GM12878 (cell line): Measurements from ENCODE around the gene TTLL13. TPM values are rescaled to one million over a fixed set of nuclear protein-coding genes. Genes with fewer than 3 reads are reported as not detected.
A peak's percentile ranks its signal among the peaks of the same experiment; 100 is the strongest.
"Not testable (repeated sequence)": the region's sequence is repeated elsewhere in the genome, so short reads cannot be mapped to it uniquely, and the experiment has no call there.

Experiments used
- ATAC-seq: fragments of 200-7000 bp; cut with Tn5 transposase; 3 replicates; pipeline ENCODE4 v1.9.1; 2020; ENCODE audit warnings: mild to moderate bottlenecking, moderate library complexity
- BruUV-seq: library from RNA; stranded (reverse); fragments of 400-500 nt; replicated peaks from 2 replicates; lab custom pipeline; 2021; lab: Mats Ljungman, UMichigan
- CTCF ChIA-PET: fragments of 300-600 bp; sonication (Branson Sonifier 250); formaldehyde crosslinking; extraction: SDS; loops from one replicate; lab custom pipeline; 2021; ENCODE audit warnings: inconsistent platforms; lab: Yijun Ruan, JAX
- POLR2A ChIA-PET: fragments of 350-600 bp; formaldehyde crosslinking; extraction: SDS; loops from one replicate; lab custom pipeline; 2021; ENCODE audit warnings: inconsistent platforms; lab: Charles Lee
- RAD21 ChIA-PET: fragments of 300-600 bp; sonication (Branson Sonifier 250); formaldehyde crosslinking; loops from one replicate; lab custom pipeline; 2023; ENCODE audit warnings: antibody characterized with exemption; ENCODE audit not compliant: unreplicated experiment; lab: Charles Lee
- SMC1A ChIA-PET: fragments of 300-600 bp; sonication (Branson Sonifier 250); formaldehyde crosslinking; loops from one replicate; lab custom pipeline; 2023; ENCODE audit not compliant: unreplicated experiment, uncharacterized antibody; lab: Charles Lee
- DNase-seq: peaks from one replicate; pipeline ENCODE4 v3.0.0-alpha.2; 2011; ENCODE audit warnings: low read depth, low spot score
- FAIRE-seq: peaks from 3 replicates; lab custom pipeline; 2011; peaks lifted over from hg19 to GRCh38; lab: Jason Lieb, UNC
- H2AFZ ChIP-seq: 2 replicates; pipeline ENCODE4 v1.6.0; 2011; ENCODE audit warnings: low read depth, low read length, control low read depth; ENCODE audit not compliant: control insufficient read depth
- H3K27ac ChIP-seq: 2 replicates; pipeline ENCODE4 v1.5.1; 2011; ENCODE audit warnings: control low read depth; ENCODE audit not compliant: control insufficient read depth, insufficient read depth
- H3K27me3 ChIP-seq, 2 experiments: replicated peaks in 1 of 2; 2 replicates each; pipeline versions ENCODE4 v1.6.0 to v1.6.1; 2011; ENCODE audit warnings: low read length in 1 of 2; ENCODE audit not compliant: control insufficient read depth in 2 of 2, insufficient read depth in 2 of 2
- H3K36me3 ChIP-seq, 2 experiments: 2 replicates each; pipeline ENCODE4 v1.5.1; 2011; ENCODE audit warnings: low read length in 1 of 2; ENCODE audit not compliant: control insufficient read depth in 2 of 2, insufficient read depth in 2 of 2
- H3K4me1 ChIP-seq: 2 replicates; pipeline ENCODE4 v1.6.1; 2011; ENCODE audit warnings: mild to moderate bottlenecking, low read length, moderate library complexity, mixed read lengths; ENCODE audit not compliant: control insufficient read depth, insufficient read depth
- H3K4me2 ChIP-seq: 2 replicates; pipeline ENCODE4 v1.6.0; 2011; ENCODE audit warnings: control low read depth; ENCODE audit not compliant: control insufficient read depth, insufficient read depth
- H3K4me3 ChIP-seq: fragments of 200-600 bp; sonication (generic); 2 replicates; pipeline ENCODE4 v1.5.1; 2016
- H3K79me2 ChIP-seq: 2 replicates; pipeline ENCODE4 v1.6.0; 2011; ENCODE audit warnings: low read length; ENCODE audit not compliant: control insufficient read depth, insufficient read depth
- H3K9ac ChIP-seq: 2 replicates; pipeline ENCODE4 v1.8.0; 2011; ENCODE audit warnings: low read length, control low read depth, mixed read lengths; ENCODE audit not compliant: control insufficient read depth, insufficient read depth
- H3K9me3 ChIP-seq: replicated peaks from 3 replicates; pipeline ENCODE4 v1.5.1; 2011; ENCODE audit warnings: mild to moderate bottlenecking, low read length; ENCODE audit not compliant: control insufficient read depth, insufficient read depth
- H4K20me1 ChIP-seq: 2 replicates; pipeline ENCODE4 v1.6.0; 2011; ENCODE audit not compliant: control insufficient read depth, insufficient read depth
- CHD4 ChIP-seq: fragments of 200-600 bp; sonication (generic); IDR thresholded peaks from 2 replicates; pipeline ENCODE4 v1.6.1; 2016; ENCODE audit warnings: mild to moderate bottlenecking
- EZH2 ChIP-seq: IDR thresholded peaks from 2 replicates; pipeline ENCODE4 v1.6.1; 2012; ENCODE audit warnings: low read depth, mild to moderate bottlenecking, control low read depth, inconsistent platforms, low read length, borderline replicate concordance; ENCODE audit not compliant: control insufficient read depth
- IRF5 ChIP-seq: fragments of 450-650 bp; IDR thresholded peaks from 2 replicates; pipeline ENCODE4 v1.6.1; 2017; ENCODE audit warnings: borderline replicate concordance
- LARP7 ChIP-seq: fragments of 450-650 bp; IDR thresholded peaks from 2 replicates; pipeline ENCODE4 v1.6.1; 2017; ENCODE audit warnings: mild to moderate bottlenecking
- NFYB ChIP-seq: IDR thresholded peaks from 2 replicates; pipeline ENCODE4 v1.6.1; 2011; ENCODE audit warnings: low read depth, mild to moderate bottlenecking, low read length, improper control_type of control experiment, moderate library complexity; ENCODE audit not compliant: insufficient read depth
- PAX5 ChIP-seq: IDR thresholded peaks from 2 replicates; pipeline ENCODE4 v1.6.1; 2011; ENCODE audit warnings: low read depth, low read length, borderline replicate concordance
- POLR2A ChIP-seq: IDR thresholded peaks from 2 replicates; pipeline ENCODE4 v1.6.1; 2011; ENCODE audit warnings: low read depth, mild to moderate bottlenecking, low read length
- RAD21 ChIP-seq: IDR thresholded peaks from 2 replicates; pipeline ENCODE4 v1.6.1; 2011; ENCODE audit warnings: mild to moderate bottlenecking, low read depth, low read length, moderate library complexity; ENCODE audit not compliant: insufficient read depth
- YY1 ChIP-seq: IDR thresholded peaks from 2 replicates; pipeline ENCODE4 v1.6.1; 2011; ENCODE audit warnings: low read depth, mild to moderate bottlenecking, low read length
- ZBTB4 ChIP-seq: fragments of 450-650 bp; formaldehyde crosslinking; IDR thresholded peaks from 2 replicates; pipeline ENCODE4 v1.4.0; 2022; ENCODE audit warnings: mild to moderate bottlenecking, moderate library complexity
- ZNF274 ChIP-seq: IDR thresholded peaks from one replicate; pipeline ENCODE4 v1.8.0; 2011; ENCODE audit not compliant: insufficient read length, insufficient read depth
- WGBS: methylation state at CpG from one replicate; pipeline ENCODE4 v1.1.6; 2016; ENCODE audit warnings: low lambda C conversion rate; ENCODE audit not compliant: insufficient replicate concordance, insufficient coverage; ENCODE audit errors: missing lambda C conversion rate; 5-methylcytosine and 5-hydroxymethylcytosine counted together
- in situ Hi-C: fragments of 300-500 bp; cut with MboI; formaldehyde crosslinking; loops from 9 replicates; pipeline ENCODE4 v1.14.3; 2018; ENCODE audit warnings: mixed read lengths
- intact Hi-C: fragments of 100-400 bp; cut with micrococcal nuclease; formaldehyde crosslinking; loops from one replicate; pipeline ENCODE4 v1.14.2; 2022; ENCODE audit not compliant: unreplicated experiment
- polyA plus RNA-seq, 11 experiments: library from polyadenylated mRNA; depleted of rRNA in 4 of 11; unstranded in 6 of 11; stranded (reverse) in 5 of 11; fragments of >200 nt; fragmentation: Nextera tagmentation in 4 of 11; fragmentation: Illumina TruSeq in 1 of 11; extraction: Ambion mirVana in 4 of 11; extraction: Trizol in 1 of 11; gene quantifications; 1 replicate in 1 of 11; 2 replicates in 10 of 11; pipeline versions ENCODE4 v1.2.1 to v1.2.3, GENCODE V29; 2011 to 2016; ENCODE audit warnings: inconsistent platforms in 2 of 11, missing spikeins in 2 of 11, low read depth in 1 of 11
- total RNA-seq, 4 experiments: library from RNA; depleted of rRNA in 3 of 4; stranded (reverse); fragments of >200 nt in 3 of 4; fragmentation: Illumina TruSeq in 1 of 4; extraction: Trizol in 1 of 4; gene quantifications; 2 replicates each; pipeline versions ENCODE4 v1.2.1 to v1.2.3, GENCODE V29; 2013 to 2021

TTLL13 gene
- total and polyA plus RNA-seq, 10 of the 15 experiments (the other 5 are each of a cell fraction or from before 2014, with no cell fraction given) = 0.03 to 0.32 (median 0.13) TPM; not detected in 1

- CTCF ChIA-PET = interaction anchor here (0.7 to 1.5 kb wide), 6 partner anchors 11 to 129 kb away, joined by 3 to 5 read pairs (median 3); no protein-coding TSS in a partner anchor
- H4K20me1 ChIP-seq = no peaks in the 10 kb centered on the region
- H3K9ac ChIP-seq = no peak overlapping the region
- intact Hi-C loops (no loop called here), in situ Hi-C loops (no loop called here)
- H3K79me2 ChIP-seq = peaks cover 27% of the 10 kb centered on the region
- H3K36me3 ChIP-seq = peaks cover 2 to 4% of the 10 kb centered on the region in 2 experiments
- RAD21 ChIA-PET = no interaction called here
- H3K4me3 ChIP-seq = no peak overlapping the region
- no peak overlapping the region for H2AFZ ChIP-seq
- ATAC-seq = peak; percentile 27; the same call in 1 of the 3 replicates
- TSS peak; percentile 14 for BruUV-seq
- SMC1A ChIA-PET = interaction anchor here (0.9 to 2.5 kb wide), 6 partner anchors 10 to 122 kb away, joined by 3 to 11 read pairs (median 4); partner anchors contain the start of gene SEMA4B
- POLR2A ChIA-PET = interaction anchor here (0.6 kb wide), 1 partner anchor 115 kb away, joined by 3 read pairs; no protein-coding TSS in a partner anchor
- FAIRE-seq = no peak
- no peak for DNase-seq
- WGBS = 78% methylated on average over 7 of the region's 7 CpGs
- H3K9me3 ChIP-seq = no peaks in the 10 kb centered on the region
- H3K27ac ChIP-seq = no peak overlapping the region
- H3K27me3 ChIP-seq = no peaks in the 10 kb centered on the region
- H3K4me2 ChIP-seq = no peak overlapping the region
- TF ChIP-seq RAD21 (no peak), YY1 (no peak), IRF5 (no peak), POLR2A (no peak), LARP7 (no peak), NFYB (no peak), ZNF274 (no peak), ZBTB4 (CRISPR knock-in tag) (no peak), EZH2 (no peak), PAX5 (no peak), CHD4 (no peak)
- H3K4me1 ChIP-seq = no peaks in the 10 kb centered on the region
Measured at GRCh38 chr15:90271459-90272166, 22.3 kb downstream of the TTLL13 start.

- 96% methylated on average over 12 of the region's 12 CpGs for WGBS
- H4K20me1 ChIP-seq, H3K4me1 ChIP-seq, H3K9me3 ChIP-seq, FAIRE-seq, H3K4me2 ChIP-seq, H3K9ac ChIP-seq, H3K27me3 ChIP-seq, H3K27ac ChIP-seq, BruUV-seq, ATAC-seq, H3K4me3 ChIP-seq, H3K36me3 ChIP-seq, H2AFZ ChIP-seq, in situ Hi-C loops, SMC1A ChIA-PET, RAD21 ChIA-PET, POLR2A ChIA-PET, DNase-seq, intact Hi-C loops, H3K79me2 ChIP-seq: not testable (repeated sequence)
- CTCF ChIA-PET = interaction anchor here (1.3 to 2.0 kb wide), 2 partner anchors 8 to 12 kb away, joined by 4 to 6 read pairs; no protein-coding TSS in a partner anchor
Measured at GRCh38 chr15:90278467-90278866, 29.1 kb downstream of the TTLL13 start.
